HCT116 (cell line): ENCODE results near the gene TTL. TPM values are rescaled to one million over a fixed set of nuclear protein-coding genes. Genes with fewer than 3 reads are reported as not detected.
A peak's percentile ranks its signal among the peaks of the same experiment; 100 is the strongest.

ENCODE experiments used
- ATAC-seq: fragments of 200-7000 bp; cut with Tn5 transposase; 2 replicates; pipeline ENCODE4 v1.9.1; 2020; ENCODE audit warnings: mild to moderate bottlenecking, moderate library complexity
- BruUV-seq: library from RNA; stranded (reverse); fragments of 400-500 nt; replicated peaks from 2 replicates; lab custom pipeline; 2021; lab: Mats Ljungman, UMichigan
- CTCF ChIA-PET: fragments of 300-600 bp; sonication (Branson Sonifier 250); formaldehyde crosslinking; loops from one replicate; lab custom pipeline; 2021; ENCODE audit warnings: antibody characterized with exemption; lab: Charles Lee
- POLR2A ChIA-PET: fragments of 300-600, 350-600 bp; sonication (Branson Sonifier 250); formaldehyde crosslinking; loops from one replicate; lab custom pipeline; 2021; ENCODE audit warnings: antibody characterized with exemption; lab: Charles Lee
- RAD21 ChIA-PET, 2 experiments: fragments of 300-600 bp; sonication (Branson Sonifier 250); formaldehyde crosslinking; loops; one replicate each; lab custom pipeline; 2023; ENCODE audit warnings: low total read pairs in 2 of 2; ENCODE audit not compliant: uncharacterized antibody in 2 of 2, unreplicated experiment in 2 of 2, low non-redundant PET in 1 of 2; lab: Charles Lee
- DNase-seq: peaks from one replicate; pipeline ENCODE4 v3.0.0-alpha.2; 2010; ENCODE audit warnings: low read depth, low spot score
- H2AFZ ChIP-seq: fragments of 200-600 bp; shearing (Covaris generic), sonication (generic); 2 replicates; pipeline ENCODE4 v1.6.1; 2017; ENCODE audit warnings: low read depth, mixed run types, mixed read lengths, antibody characterized with exemption, low read length; ENCODE audit not compliant: poor library complexity, severe bottlenecking
- H3K27ac ChIP-seq: 2 replicates; pipeline ENCODE4 v1.5.1; 2012; ENCODE audit warnings: low read depth, low read length
- H3K27me3 ChIP-seq: fragments of 200-600 bp; sonication (generic); 2 replicates; pipeline ENCODE4 v1.6.1; 2016; ENCODE audit warnings: mixed run types, low read length, mixed read lengths; ENCODE audit not compliant: insufficient read depth
- H3K36me3 ChIP-seq, 2 experiments: fragments of 200-500 bp in 1 of 2; fragments of 200-600 bp in 1 of 2; sonication (Bioruptor generic) in 1 of 2; sonication (generic) in 1 of 2; 2 replicates each; pipeline versions ENCODE4 v1.5.1 to v1.6.1; 2014 to 2016; ENCODE audit warnings: low read length in 2 of 2, inconsistent platforms in 1 of 2, mixed read lengths in 1 of 2, mixed run types in 1 of 2; ENCODE audit not compliant: insufficient read depth in 2 of 2, control insufficient read depth in 1 of 2
- H3K4me1 ChIP-seq, 2 experiments: fragments of 200-600 bp in 1 of 2; sonication (generic) in 1 of 2; 2 replicates each; pipeline versions ENCODE4 v1.5.1 to v1.6.1; 2012 to 2017; ENCODE audit warnings: low read length in 2 of 2, inconsistent platforms in 1 of 2, mild to moderate bottlenecking in 1 of 2, mixed read lengths in 1 of 2, mixed run types in 1 of 2, moderate library complexity in 1 of 2; ENCODE audit not compliant: insufficient read depth in 2 of 2, control insufficient read depth in 1 of 2
- H3K4me2 ChIP-seq: fragments of 200-600 bp; sonication (generic); 2 replicates; pipeline ENCODE4 v1.6.1; 2017; ENCODE audit warnings: mixed run types, low read length, mixed read lengths
- H3K4me3 ChIP-seq, 2 experiments: fragments of 200-600 bp in 1 of 2; sonication (generic) in 1 of 2; replicated peaks in 1 of 2; 2 replicates each; pipeline ENCODE4 v1.5.1; 2011 to 2016; ENCODE audit warnings: low read length in 2 of 2, control low read depth in 1 of 2, low read depth in 1 of 2, mild to moderate bottlenecking in 1 of 2, mixed read lengths in 1 of 2, mixed run types in 1 of 2
- H3K79me2 ChIP-seq: fragments of 200-600 bp; sonication (generic); 2 replicates; pipeline ENCODE4 v1.6.1; 2017; ENCODE audit warnings: mild to moderate bottlenecking, mixed run types, low read length, moderate library complexity, mixed read lengths; ENCODE audit not compliant: insufficient read depth
- H3K9ac ChIP-seq: fragments of 200-600 bp; sonication (generic); 2 replicates; pipeline ENCODE4 v1.6.1; 2016; ENCODE audit warnings: low read length, mixed read lengths
- H3K9me2 ChIP-seq: fragments of 200-600 bp; sonication (generic), shearing (Covaris generic); 2 replicates; pipeline ENCODE4 v1.6.1; 2017; ENCODE audit warnings: mixed run types, mild to moderate bottlenecking, moderate library complexity; ENCODE audit not compliant: insufficient read depth
- H3K9me3 ChIP-seq, 2 experiments: fragments of 200-500 bp in 1 of 2; fragments of 200-600 bp in 1 of 2; sonication (Bioruptor generic) in 1 of 2; sonication (generic) in 1 of 2; 2 replicates each; pipeline ENCODE4 v1.6.1; 2014 to 2017; ENCODE audit warnings: low read length in 2 of 2, mixed read lengths in 2 of 2, inconsistent platforms in 1 of 2, low read depth in 1 of 2, mild to moderate bottlenecking in 1 of 2, mixed run types in 1 of 2, moderate library complexity in 1 of 2; ENCODE audit not compliant: control insufficient read depth in 1 of 2, insufficient read depth in 1 of 2
- H4K20me1 ChIP-seq: fragments of 200-600 bp; sonication (generic), shearing (Covaris generic); 2 replicates; pipeline ENCODE4 v1.6.1; 2017; ENCODE audit warnings: mixed run types, mild to moderate bottlenecking, moderate library complexity; ENCODE audit not compliant: insufficient read depth
- CBX3 ChIP-seq: IDR thresholded peaks from 2 replicates; pipeline ENCODE4 v1.6.1; 2012; ENCODE audit warnings: low read depth
- CEBPB ChIP-seq: IDR thresholded peaks from 2 replicates; pipeline ENCODE4 v1.6.1; 2012; ENCODE audit warnings: low read depth
- ELF1 ChIP-seq: IDR thresholded peaks from 2 replicates; pipeline ENCODE4 v1.6.1; 2012; ENCODE audit warnings: low read depth, borderline replicate concordance
- JUND ChIP-seq: IDR thresholded peaks from 2 replicates; pipeline ENCODE4 v1.6.1; 2012
- POLR2A ChIP-seq: IDR thresholded peaks from 2 replicates; pipeline ENCODE4 v1.7.0; 2011; ENCODE audit warnings: borderline replicate concordance; ENCODE audit not compliant: insufficient read depth, insufficient read length; ENCODE audit errors: extremely low read depth
- POLR2AphosphoS5 ChIP-seq: IDR thresholded peaks from 2 replicates; pipeline ENCODE4 v1.6.1; 2011; ENCODE audit warnings: mild to moderate bottlenecking, low read depth, low read length, moderate library complexity
- REST ChIP-seq: IDR thresholded peaks from 2 replicates; pipeline ENCODE4 v1.6.1; 2012; ENCODE audit warnings: low read depth
- SIN3A ChIP-seq: IDR thresholded peaks from 2 replicates; pipeline ENCODE4 v1.6.1; 2012; ENCODE audit warnings: low read depth
- SRF ChIP-seq: IDR thresholded peaks from 2 replicates; pipeline ENCODE4 v1.6.1; 2012; ENCODE audit warnings: low read depth
- TCF7L2 ChIP-seq: IDR thresholded peaks from 2 replicates; pipeline ENCODE4 v1.7.0; 2011; ENCODE audit warnings: borderline replicate concordance, inconsistent platforms; ENCODE audit not compliant: insufficient read depth, insufficient read length; ENCODE audit errors: extremely low read depth
- YY1 ChIP-seq: IDR thresholded peaks from 2 replicates; pipeline ENCODE4 v1.6.1; 2011; ENCODE audit warnings: low read length, low read depth, moderate library complexity, mild to moderate bottlenecking; ENCODE audit not compliant: insufficient replicate concordance; ENCODE audit errors: extremely low read depth
- ZFX ChIP-seq: fragments of 450-650 bp; IDR thresholded peaks from 2 replicates; pipeline ENCODE4 v1.6.1; 2017
- ZNF274 ChIP-seq: fragments of 200-500 bp; sonication (Bioruptor generic); IDR thresholded peaks from 2 replicates; pipeline ENCODE4 v1.6.1; 2014; ENCODE audit warnings: mild to moderate bottlenecking, low read depth, low read length, inconsistent platforms
- intact Hi-C: fragments of 100-400 bp; cut with micrococcal nuclease; formaldehyde crosslinking; loops from 2 replicates; pipeline ENCODE4 v1.10.0; 2022
- total RNA-seq: library from RNA; stranded (reverse); gene quantifications from one replicate; pipeline ENCODE4 v1.2.1, GENCODE V29; 2021; ENCODE audit not compliant: unreplicated experiment
- TF ChIP-seq, protein P1 (sequence below), 3 experiments: fragments of 200-600 bp in 1 of 3; sonication (generic) in 1 of 3; IDR thresholded peaks in 2 of 3; conservative IDR thresholded peaks in 1 of 3; 2 replicates each; pipeline ENCODE4 v1.5.1; 2012 to 2017; ENCODE audit warnings: low read depth in 2 of 3, low read length in 2 of 3, antibody characterized with exemption in 1 of 3, borderline replicate concordance in 1 of 3, control low read depth in 1 of 3, mild to moderate bottlenecking in 1 of 3, mixed read lengths in 1 of 3, mixed run types in 1 of 3, moderate library complexity in 1 of 3; ENCODE audit not compliant: insufficient read depth in 1 of 3
- TF ChIP-seq, protein P2 (sequence below): IDR thresholded peaks from 2 replicates; pipeline ENCODE4 v1.6.1; 2011; ENCODE audit warnings: mild to moderate bottlenecking, low read length, moderate library complexity; ENCODE audit not compliant: insufficient replicate concordance; ENCODE audit errors: extremely low read depth

The TTL gene
- total RNA-seq, 1 experiment from 2014 or later: 58.7 TPM

DNA sequence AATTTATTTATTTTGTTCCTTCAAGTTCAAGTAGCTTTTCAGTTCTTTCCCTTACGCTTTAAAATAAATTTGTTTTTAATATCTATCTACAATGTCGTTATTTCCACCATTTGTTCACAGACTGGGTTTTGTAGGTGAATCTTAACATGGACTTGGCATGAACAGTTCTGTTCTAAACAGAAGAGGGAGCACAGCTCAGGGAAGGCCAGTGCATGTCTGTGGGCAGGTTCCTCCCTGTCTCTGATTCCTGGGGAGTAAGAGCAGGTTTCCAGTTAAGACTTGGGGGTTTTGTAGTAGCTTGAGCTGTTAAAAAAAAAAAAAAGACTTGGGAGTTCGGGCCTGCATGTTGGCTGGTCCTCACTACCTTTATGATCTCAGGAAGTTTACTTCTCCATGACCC is 11.1 kb downstream of the TTL start:
- DNase-seq (no peak), ATAC-seq (peak; percentile 57)
- BruUV-seq: no TSS peak
- Histone ChIP-seq H3K9ac (no peak overlapping the region), H3K9me2 (no peaks in the 10 kb centered on the region), H3K4me2 (peak overlapping the region; percentile 51; the same call in 1 of the 2 replicates), H3K36me3 (peaks cover 7 to 9% of the 10 kb centered on the region in 2 experiments; a peak in 2 of 4 replicates), H3K4me1 (peaks cover 23 to 33% of the 10 kb centered on the region in 2 experiments), H3K27me3 (no peaks in the 10 kb centered on the region), H3K4me3 (no peak overlapping the region), H3K9me3 (no peaks in the 10 kb centered on the region), H3K27ac (peak overlapping the region; percentile 24; the same call in 1 of the 2 replicates), H2AFZ (no peak overlapping the region), H4K20me1 (no peaks in the 10 kb centered on the region), H3K79me2 (peaks cover 35% of the 10 kb centered on the region)
- POLR2A ChIA-PET: interaction anchor here (0.7 to 1.7 kb wide), 2 partner anchors 9 to 706 kb away, joined by 3 to 8 read pairs; no protein-coding TSS in a partner anchor
- TF ChIP-seq, protein P1, sequence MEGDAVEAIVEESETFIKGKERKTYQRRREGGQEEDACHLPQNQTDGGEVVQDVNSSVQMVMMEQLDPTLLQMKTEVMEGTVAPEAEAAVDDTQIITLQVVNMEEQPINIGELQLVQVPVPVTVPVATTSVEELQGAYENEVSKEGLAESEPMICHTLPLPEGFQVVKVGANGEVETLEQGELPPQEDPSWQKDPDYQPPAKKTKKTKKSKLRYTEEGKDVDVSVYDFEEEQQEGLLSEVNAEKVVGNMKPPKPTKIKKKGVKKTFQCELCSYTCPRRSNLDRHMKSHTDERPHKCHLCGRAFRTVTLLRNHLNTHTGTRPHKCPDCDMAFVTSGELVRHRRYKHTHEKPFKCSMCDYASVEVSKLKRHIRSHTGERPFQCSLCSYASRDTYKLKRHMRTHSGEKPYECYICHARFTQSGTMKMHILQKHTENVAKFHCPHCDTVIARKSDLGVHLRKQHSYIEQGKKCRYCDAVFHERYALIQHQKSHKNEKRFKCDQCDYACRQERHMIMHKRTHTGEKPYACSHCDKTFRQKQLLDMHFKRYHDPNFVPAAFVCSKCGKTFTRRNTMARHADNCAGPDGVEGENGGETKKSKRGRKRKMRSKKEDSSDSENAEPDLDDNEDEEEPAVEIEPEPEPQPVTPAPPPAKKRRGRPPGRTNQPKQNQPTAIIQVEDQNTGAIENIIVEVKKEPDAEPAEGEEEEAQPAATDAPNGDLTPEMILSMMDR (IDR thresholded peaks at IDR 0.05 in 2 of 3, conservative IDR thresholded peaks at IDR 0.05 in 1 of 3; ENCODE audit: borderline replicate concordance in 1 of 3, insufficient read depth in 1 of 3, low read depth in 2 of 3, low read length in 2 of 3): no peak; a peak in 1 of 6 replicates
- TF ChIP-seq POLR2A (no peak), ZNF274 (no peak), POLR2AphosphoS5 (no peak), SRF (no peak), JUND (no peak), ZFX (no peak), YY1 (no peak), TCF7L2 (no peak), SIN3A (no peak), REST (no peak), CBX3 (no peak), ELF1 (no peak), CEBPB (no peak)
- TF ChIP-seq, protein P2, sequence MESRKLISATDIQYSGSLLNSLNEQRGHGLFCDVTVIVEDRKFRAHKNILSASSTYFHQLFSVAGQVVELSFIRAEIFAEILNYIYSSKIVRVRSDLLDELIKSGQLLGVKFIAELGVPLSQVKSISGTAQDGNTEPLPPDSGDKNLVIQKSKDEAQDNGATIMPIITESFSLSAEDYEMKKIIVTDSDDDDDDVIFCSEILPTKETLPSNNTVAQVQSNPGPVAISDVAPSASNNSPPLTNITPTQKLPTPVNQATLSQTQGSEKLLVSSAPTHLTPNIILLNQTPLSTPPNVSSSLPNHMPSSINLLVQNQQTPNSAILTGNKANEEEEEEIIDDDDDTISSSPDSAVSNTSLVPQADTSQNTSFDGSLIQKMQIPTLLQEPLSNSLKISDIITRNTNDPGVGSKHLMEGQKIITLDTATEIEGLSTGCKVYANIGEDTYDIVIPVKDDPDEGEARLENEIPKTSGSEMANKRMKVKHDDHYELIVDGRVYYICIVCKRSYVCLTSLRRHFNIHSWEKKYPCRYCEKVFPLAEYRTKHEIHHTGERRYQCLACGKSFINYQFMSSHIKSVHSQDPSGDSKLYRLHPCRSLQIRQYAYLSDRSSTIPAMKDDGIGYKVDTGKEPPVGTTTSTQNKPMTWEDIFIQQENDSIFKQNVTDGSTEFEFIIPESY: no peak
- intact Hi-C loops: no loop called here
- CTCF ChIA-PET: interaction anchor here (0.7 to 1.0 kb wide), 2 partner anchors 12 to 60 kb away, joined by 3 read pairs; partner anchors contain the start of gene RGPD8
- RAD21 ChIA-PET: no interaction called here
